DMS79 (cell line): Measurements from ENCODE around the gene SHD.
"Not testable (repeated sequence)": the region's sequence is repeated elsewhere in the genome, so short reads cannot be mapped to it uniquely, and the experiment has no call there.

ENCODE experiments used
- DNase-seq: peaks from one replicate; lab custom pipeline; 2025; lab: John Stamatoyannopoulos, UW

SHD gene

GRCh38 chr19:4278419-4279266 is at the start of gene SHD:
SHD (plus strand) TSS chr19:4279266; CDS start chr19:4280064, 798 bp downstream.
- DNase-seq, result no peak

GRCh38 chr19:4230237-4230636 is 48.8 kb upstream of the SHD start:
- DNase-seq, result not testable (repeated sequence)

- not testable (repeated sequence) for DNase-seq
Observed at GRCh38 chr19:4231521-4231920, 47.5 kb upstream of the SHD start.

GRCh38 chr19:4232139-4232538 is 46.9 kb upstream of the SHD start:
- DNase-seq, result not testable (repeated sequence)

GRCh38 chr19:4232614-4233281 is 46.3 kb upstream of the SHD start:
- no peak for DNase-seq

GRCh38 chr19:4233282-4233853 is 45.7 kb upstream of the SHD start:
- DNase-seq, result no peak

- DNase-seq, result no peak
Observed at GRCh38 chr19:4234142-4234861, 44.8 kb upstream of the SHD start.

- DNase-seq, result no peak
Observed at GRCh38 chr19:4234862-4235201, 44.2 kb upstream of the SHD start.

GRCh38 chr19:4237510-4237909 is 41.6 kb upstream of the SHD start:
- not testable (repeated sequence) for DNase-seq

GRCh38 chr19:4238831-4239230 is 40.2 kb upstream of the SHD start:
- no peak for DNase-seq

- DNase-seq, result no peak
Observed at GRCh38 chr19:4241824-4242430, 37.1 kb upstream of the SHD start.

- not testable (repeated sequence) for DNase-seq
Observed at GRCh38 chr19:4245938-4246337, 33.1 kb upstream of the SHD start.

GRCh38 chr19:4246767-4247593 is 32.1 kb upstream of the SHD start, which contains the start of gene YJU2:
YJU2 (plus strand) TSS chr19:4247080; CDS start chr19:4247147, 67 bp downstream.
- peak; percentile 97 for DNase-seq

- DNase-seq, result no peak
Observed at GRCh38 chr19:4256563-4256962, 22.5 kb upstream of the SHD start.

GRCh38 chr19:4257025-4257424 is 22.0 kb upstream of the SHD start:
- no peak for DNase-seq

GRCh38 chr19:4258181-4258580 is 20.9 kb upstream of the SHD start:
- no peak for DNase-seq

GRCh38 chr19:4260613-4261191 is 18.4 kb upstream of the SHD start:
- DNase-seq, result no peak

- no peak for DNase-seq
Observed at GRCh38 chr19:4264812-4265211, 14.3 kb upstream of the SHD start.

GRCh38 chr19:4266253-4267000 is 12.6 kb upstream of the SHD start:
- no peak for DNase-seq
